CD1c-positive myeloid dendritic cell (primary cell): Measurements from ENCODE around the gene PCBP4.

ENCODE experiments used
- DNase-seq: peaks from one replicate; pipeline ENCODE4 v3.0.0-alpha.2; 2016; ENCODE audit errors: extremely low spot score

PCBP4 gene

DNA sequence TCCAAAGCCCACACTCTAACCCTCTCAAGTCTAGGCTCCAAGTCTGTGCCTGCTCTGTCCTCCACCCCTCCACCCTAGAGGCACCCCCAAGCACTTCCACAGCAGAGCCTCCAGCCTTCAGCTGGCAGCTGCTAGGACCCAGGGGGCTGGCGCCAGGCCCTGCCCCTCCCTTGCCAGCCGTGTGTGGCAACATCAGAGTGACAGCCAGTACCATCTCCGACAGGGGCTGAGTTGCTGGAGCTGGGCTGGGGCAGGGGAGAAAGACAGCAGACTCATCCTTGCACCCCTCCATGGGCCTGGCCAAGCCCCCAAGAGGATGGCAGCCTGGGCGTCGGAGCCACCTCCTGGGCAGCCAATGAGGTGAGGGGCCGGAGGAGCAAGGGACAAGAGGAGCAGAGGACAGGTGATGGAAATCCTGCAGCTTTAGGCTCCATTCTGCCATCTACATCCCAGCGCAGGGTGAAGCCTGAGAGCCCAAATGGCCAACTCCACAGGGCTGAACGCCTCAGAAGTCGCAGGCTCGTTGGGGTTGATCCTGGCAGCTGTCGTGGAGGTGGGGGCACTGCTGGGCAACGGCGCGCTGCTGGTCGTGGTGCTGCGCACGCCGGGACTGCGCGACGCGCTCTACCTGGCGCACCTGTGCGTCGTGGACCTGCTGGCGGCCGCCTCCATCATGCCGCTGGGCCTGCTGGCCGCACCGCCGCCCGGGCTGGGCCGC lies 11.9 kb downstream of the PCBP4 start, which contains the start of gene GPR62:
TSS of gene GPR62 (plus strand) at position 207 of the 718 bp plus-strand sequence. CDS start at position 479, 272 bp downstream.
- DNase-seq: no peak

DNA sequence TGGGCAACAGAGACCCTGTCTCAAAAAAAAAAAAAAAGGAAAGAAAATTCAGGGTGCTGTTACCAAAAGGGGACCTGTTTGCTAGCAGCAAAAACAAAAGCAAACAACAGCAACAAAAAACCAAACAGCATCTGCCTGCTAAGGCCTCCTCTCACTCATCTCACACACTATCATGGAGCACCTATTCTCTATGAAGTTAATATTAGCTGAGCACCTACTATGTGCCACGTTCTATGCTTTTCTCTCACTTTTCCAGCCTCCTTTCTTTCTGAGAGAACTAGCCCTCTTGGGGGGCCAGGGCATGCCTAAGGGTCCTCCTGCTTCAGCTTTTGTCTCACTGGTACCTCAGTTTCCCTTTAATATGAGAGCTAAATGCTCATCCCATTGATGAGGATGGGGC lies 12.5 kb downstream of the PCBP4 start:
- no peak for DNase-seq

GRCh38 chr3:51954105-51954504 lies 13.1 kb downstream of the PCBP4 start:
- peak; percentile 50 for DNase-seq

DNA sequence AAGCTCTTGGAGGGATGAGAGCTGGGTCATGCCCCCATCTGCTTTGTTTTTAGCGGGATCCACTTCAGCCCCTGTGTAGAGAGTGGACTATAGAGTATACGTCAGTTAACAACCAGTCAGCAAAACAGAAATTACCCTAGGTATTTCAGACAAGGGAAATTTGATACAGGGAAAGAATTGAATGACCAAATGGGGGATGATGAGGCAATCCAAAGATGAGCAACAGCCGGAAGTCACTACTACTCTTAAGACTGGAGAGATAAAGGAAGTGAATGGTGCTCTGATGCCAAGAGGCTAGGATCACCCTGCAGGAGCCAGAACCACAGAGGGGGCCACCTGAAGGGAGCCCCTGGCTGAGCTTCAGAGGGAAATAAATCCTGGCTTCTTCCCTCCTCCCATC lies 13.8 kb downstream of the PCBP4 start:
- peak; percentile 57 for DNase-seq

GRCh38 chr3:51950899-51951298 lies 16.4 kb downstream of the PCBP4 start:
- no peak for DNase-seq

- DNase-seq: no peak
Measured at GRCh38 chr3:51949121-51949520, 18.1 kb downstream of the PCBP4 start.

GRCh38 chr3:51948016-51948580 lies 19.2 kb downstream of the PCBP4 start:
- no peak for DNase-seq

GRCh38 chr3:51947215-51947900 lies 19.9 kb downstream of the PCBP4 start:
- DNase-seq: no peak

DNA sequence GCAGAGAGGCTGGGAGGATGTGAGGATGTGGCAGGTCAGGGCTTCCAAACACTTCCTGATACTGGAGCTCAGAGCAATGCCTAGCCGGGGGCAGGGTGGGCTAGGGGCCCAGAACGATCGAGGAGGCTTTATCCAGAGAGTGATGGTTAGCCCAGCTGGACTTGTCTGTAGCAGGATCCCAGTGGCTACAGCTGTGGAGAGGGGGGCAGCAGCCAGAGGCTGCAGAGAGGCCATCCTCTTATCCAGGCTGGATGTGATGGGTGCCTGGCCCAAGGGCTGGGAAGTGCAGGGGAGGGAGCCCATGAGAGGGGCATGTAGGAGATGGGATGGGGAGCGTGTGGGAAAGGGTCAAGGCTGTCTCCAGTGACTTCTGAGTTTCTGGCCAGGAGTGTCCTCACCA lies 20.5 kb downstream of the PCBP4 start:
- DNase-seq: no peak

- no peak for DNase-seq
Measured at GRCh38 chr3:51945926-51946705, 21.1 kb downstream of the PCBP4 start.

GRCh38 chr3:51945031-51945840 lies 22.0 kb downstream of the PCBP4 start:
- no peak for DNase-seq

- DNase-seq: no peak
Measured at GRCh38 chr3:51944451-51945021, 22.7 kb downstream of the PCBP4 start.

GRCh38 chr3:51943451-51944391 lies 23.5 kb downstream of the PCBP4 start:
- no peak for DNase-seq

DNA sequence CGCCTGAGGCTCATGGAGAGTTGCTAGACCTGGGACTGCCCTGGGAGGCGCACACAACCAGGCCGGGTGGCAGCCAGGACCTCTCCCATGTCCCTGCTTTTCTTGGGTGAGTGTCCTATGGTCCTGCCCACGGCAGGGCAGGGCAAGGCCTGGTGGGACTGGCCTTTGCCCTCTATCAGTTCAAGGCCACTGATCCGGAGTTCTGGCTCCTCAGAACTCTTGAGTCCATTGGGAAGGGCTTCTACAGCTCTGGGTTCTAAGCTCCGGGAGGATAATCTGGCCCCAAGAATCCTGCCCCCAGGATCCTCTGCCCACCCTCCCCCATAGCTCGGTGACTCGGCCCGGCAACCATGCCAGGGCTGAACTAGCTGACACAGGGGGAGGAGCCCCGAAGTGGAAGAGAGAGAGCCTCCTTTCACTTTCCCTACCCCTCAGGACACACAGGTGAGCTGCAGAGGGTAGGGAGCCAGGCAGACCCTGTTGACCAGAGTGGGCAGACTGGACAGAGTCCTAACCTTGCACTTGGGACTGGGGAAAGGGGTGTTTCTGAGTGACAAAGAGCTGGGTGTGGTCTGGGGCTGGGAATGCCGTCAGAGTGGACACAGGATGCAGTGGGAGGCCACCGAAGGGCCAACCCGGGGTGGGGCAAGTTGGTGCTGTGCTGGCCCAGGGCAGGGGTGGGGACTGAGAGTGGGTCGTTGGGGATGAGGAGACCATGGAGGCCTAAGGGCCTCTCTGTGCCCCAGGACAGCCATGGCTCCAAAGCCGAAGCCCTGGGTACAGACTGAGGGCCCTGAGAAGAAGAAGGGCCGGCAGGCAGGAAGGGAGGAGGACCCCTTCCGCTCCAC lies 24.4 kb downstream of the PCBP4 start:
- DNase-seq: peak; percentile 42

GRCh38 chr3:51941798-51942602 lies 25.3 kb downstream of the PCBP4 start, which contains the start of the genes PARP3 and RRP9:
Gene PARP3 (plus strand): TSS chr3:51942363. CDS start chr3:51943356, 993 bp downstream.
Gene RRP9 (minus strand): TSS chr3:51941904. CDS start chr3:51941867, 37 bp downstream.
- peak; percentile 100 for DNase-seq

DNA sequence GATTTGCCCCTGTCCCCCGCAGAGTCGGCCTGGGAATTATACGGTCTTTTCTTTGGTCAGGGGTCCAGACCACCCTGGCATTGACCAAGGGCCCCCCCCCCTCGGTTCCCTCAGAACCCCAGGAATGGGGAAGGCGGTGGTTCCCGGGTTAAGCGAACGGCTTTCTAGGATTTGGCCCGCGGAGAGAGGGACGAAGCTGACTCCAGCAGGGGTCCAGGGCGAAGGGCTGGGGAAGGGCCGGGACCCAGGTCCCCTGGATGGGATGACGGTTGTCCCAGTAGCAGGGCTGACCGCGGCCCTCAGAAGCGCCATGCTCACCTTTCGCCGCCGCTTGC lies 25.8 kb downstream of the PCBP4 start:
- no peak for DNase-seq

- no peak for DNase-seq
Measured at GRCh38 chr3:51940648-51941462, 26.4 kb downstream of the PCBP4 start.
